Mesodermal cell (in vitro differentiated cells): Measurements from ENCODE around the gene ZNF282.
"Not testable (repeated sequence)": the region's sequence is repeated elsewhere in the genome, so short reads cannot be mapped to it uniquely, and the experiment has no call there.

ENCODE experiments used
- H3K27ac ChIP-seq: 2 replicates; pipeline ENCODE4 v1.7.0; 2013; ENCODE audit warnings: mild to moderate bottlenecking, low read depth, low read length, moderate library complexity; ENCODE audit not compliant: severe bottlenecking
- H3K36me3 ChIP-seq: 2 replicates; pipeline ENCODE4 v1.7.1; 2013; ENCODE audit warnings: mild to moderate bottlenecking, low read length, moderate library complexity; ENCODE audit not compliant: control insufficient read depth, insufficient read depth
- H3K4me1 ChIP-seq: one replicate; pipeline ENCODE4 v1.7.1; 2013; ENCODE audit warnings: mild to moderate bottlenecking, low read length; ENCODE audit not compliant: insufficient read depth, control insufficient read depth, poor library complexity, severe bottlenecking
- H3K4me3 ChIP-seq: 2 replicates; pipeline ENCODE4 v1.7.0; 2013; ENCODE audit warnings: low read length, control low read depth, mild to moderate bottlenecking; ENCODE audit not compliant: insufficient read depth, poor library complexity, severe bottlenecking; ENCODE audit errors: extremely low read depth
- H3K9me3 ChIP-seq: 2 replicates; pipeline ENCODE4 v1.7.1; 2013; ENCODE audit warnings: mild to moderate bottlenecking, low read length, moderate library complexity; ENCODE audit not compliant: control insufficient read depth
- WGBS, 2 experiments: methylation state at CpG; one replicate each; pipeline ENCODE4 v1.1.5; 2013; ENCODE audit warnings: missing lambda C conversion rate in 2 of 2; ENCODE audit not compliant: insufficient coverage in 2 of 2; 5-methylcytosine and 5-hydroxymethylcytosine counted together

The ZNF282 gene

DNA sequence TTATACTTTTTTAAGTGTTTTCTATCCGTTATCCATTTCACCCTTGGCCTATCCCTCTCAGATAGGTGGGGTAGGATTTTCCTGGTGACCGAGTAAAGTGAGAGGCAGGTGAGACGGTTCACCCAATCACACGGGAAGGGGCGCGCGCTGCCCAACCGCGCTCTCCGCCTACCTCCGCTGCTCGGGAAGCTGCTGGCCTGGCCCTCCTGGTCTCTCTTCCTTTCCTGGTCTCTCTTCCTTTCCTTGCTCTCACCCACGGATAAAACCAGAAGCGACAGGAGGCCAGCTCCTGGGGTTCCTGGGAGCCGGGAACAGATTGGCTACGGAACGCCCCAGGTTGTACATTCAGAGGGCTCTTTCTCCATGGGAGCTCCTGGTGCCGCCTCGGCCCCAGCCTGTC lies 29.8 kb downstream of the ZNF282 start:
- H3K27ac ChIP-seq = no peak overlapping the region
- peaks cover 45% of the 10 kb centered on the region for H3K36me3 ChIP-seq
- no peak overlapping the region for H3K4me3 ChIP-seq
- H3K9me3 ChIP-seq = no peaks in the 10 kb centered on the region
- peaks cover 8% of the 10 kb centered on the region for H3K4me1 ChIP-seq
- 92 to 97% methylated on average over 7 to 15 of the region's 19 CpGs for WGBS, 2 experiments

DNA sequence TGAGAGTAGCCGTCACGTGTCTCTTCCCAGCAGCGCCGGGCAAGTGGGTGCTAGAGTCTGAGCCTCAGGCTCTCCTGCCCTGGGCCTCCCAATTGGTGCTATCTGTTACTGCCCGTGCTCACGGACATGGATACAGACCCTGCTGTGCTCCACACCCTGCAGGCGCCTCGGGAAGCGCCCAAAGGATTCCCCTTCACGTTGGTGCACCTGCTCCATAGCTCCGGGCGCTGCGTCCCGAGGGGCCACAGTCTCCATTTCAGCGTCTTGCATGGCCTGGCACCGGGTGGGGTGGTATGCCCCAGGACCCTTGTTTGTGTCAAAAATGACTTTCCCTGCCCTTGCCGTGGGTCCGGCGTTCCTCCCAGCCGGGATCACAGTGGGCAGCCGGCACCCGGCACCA lies 30.3 kb downstream of the ZNF282 start:
- WGBS, 2 experiments = 96% methylated on average over 22 of the region's 22 CpGs
- Histone ChIP-seq H3K36me3 (peaks cover 40% of the 10 kb centered on the region), H3K4me1 (peaks cover 3% of the 10 kb centered on the region), H3K27ac (no peak overlapping the region), H3K4me3 (no peak overlapping the region), H3K9me3 (no peaks in the 10 kb centered on the region)

DNA sequence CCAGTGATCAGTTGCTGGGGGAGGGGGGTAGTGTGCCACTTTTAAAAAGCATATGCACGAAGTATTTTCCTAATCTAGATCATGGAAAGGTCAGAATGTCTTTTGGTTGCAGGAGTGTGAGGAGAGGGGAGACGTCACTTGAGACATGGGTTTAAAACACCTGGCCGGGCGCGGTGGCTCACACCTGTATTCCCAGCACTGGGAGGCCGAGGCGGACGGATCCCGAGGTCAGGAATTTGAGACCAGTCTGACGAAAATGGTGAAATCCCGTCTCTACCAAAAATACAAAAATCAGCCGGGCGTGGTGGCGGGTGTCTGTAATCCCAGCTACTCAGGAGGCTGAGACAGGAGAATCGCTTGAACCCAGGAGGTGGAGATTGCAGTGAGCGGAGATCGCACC lies 31.0 kb downstream of the ZNF282 start:
- peaks cover 33% of the 10 kb centered on the region for H3K36me3 ChIP-seq
- WGBS, 2 experiments = 94 to 98% methylated on average over 13 to 17 of the region's 17 CpGs
- not testable (repeated sequence) for H3K27ac ChIP-seq, H3K4me3 ChIP-seq, H3K4me1 ChIP-seq, H3K9me3 ChIP-seq

DNA sequence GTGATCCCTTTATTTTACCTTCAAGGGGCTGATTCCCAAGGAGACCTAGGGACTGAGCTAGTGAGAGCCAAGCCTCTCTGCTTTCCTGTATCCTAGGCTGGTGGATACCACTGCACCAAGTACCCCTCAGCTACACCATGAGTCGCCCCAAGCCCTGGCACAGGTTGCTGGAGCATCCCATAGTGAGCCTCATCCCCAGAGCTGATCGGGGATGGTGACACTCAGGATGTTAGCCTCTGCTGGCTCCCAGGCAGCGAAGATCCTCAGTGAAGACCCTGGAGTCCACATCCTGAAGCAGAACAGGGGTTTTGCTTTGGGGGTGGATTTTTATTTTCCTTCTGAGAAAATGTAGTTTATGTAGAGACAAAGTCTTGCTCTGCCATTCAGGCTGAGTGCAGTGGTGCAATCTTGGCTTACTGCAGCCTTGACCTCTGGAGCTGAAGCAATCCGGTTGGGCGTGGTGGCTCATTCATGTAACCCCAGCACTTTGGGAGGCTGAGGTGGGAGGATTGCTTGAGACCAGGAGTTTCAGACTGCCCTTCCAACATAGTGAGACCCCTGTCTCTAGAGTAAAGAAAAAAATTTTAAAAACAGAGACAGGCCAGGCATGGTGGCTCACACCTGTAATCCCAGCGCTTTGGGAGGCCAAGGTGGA lies 31.6 kb downstream of the ZNF282 start:
- H3K9me3 ChIP-seq = no peaks in the 10 kb centered on the region
- peaks cover 29% of the 10 kb centered on the region for H3K36me3 ChIP-seq
- 67 to 71% methylated on average over 5 to 6 of the region's 6 CpGs for WGBS, 2 experiments
- H3K4me1 ChIP-seq = no peaks in the 10 kb centered on the region
- H3K27ac ChIP-seq = no peak overlapping the region
- no peak overlapping the region for H3K4me3 ChIP-seq

DNA sequence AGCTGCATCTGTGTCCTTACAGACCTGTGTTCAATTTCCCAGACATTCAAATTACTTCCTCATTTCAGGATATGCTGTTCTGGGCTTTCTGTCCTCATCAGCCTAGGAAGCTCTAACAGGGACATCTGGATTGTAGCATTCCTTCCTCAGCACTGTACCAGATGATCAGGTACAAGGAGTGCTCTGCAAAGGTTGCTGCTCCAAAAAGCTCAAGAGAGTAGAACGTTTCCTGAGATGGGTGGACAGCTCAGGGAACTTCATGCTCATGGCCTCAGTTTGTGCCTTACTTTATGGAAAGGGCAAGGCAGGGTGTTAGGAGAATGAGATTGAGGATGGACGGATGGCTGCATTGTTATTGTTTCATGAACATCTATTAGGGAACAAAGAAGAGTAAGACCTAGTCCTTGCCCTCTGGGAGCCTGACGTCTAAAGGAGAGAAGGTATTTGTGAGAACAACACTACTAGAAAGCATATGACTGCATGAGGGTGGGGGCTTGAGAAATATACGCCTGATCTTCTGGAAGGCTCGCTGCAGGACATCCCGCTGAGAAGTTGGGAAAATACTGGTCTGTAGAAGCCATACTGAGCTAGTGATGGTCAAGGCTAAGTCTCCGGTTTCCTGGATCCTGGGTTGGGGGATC lies 33.6 kb downstream of the ZNF282 start:
- H3K4me3 ChIP-seq = no peak overlapping the region
- H3K9me3 ChIP-seq = no peaks in the 10 kb centered on the region
- peaks cover 19% of the 10 kb centered on the region for H3K36me3 ChIP-seq
- 67 to 74% methylated on average over 6 to 7 of the region's 7 CpGs for WGBS, 2 experiments
- H3K27ac ChIP-seq = no peak overlapping the region
- H3K4me1 ChIP-seq = no peaks in the 10 kb centered on the region

DNA sequence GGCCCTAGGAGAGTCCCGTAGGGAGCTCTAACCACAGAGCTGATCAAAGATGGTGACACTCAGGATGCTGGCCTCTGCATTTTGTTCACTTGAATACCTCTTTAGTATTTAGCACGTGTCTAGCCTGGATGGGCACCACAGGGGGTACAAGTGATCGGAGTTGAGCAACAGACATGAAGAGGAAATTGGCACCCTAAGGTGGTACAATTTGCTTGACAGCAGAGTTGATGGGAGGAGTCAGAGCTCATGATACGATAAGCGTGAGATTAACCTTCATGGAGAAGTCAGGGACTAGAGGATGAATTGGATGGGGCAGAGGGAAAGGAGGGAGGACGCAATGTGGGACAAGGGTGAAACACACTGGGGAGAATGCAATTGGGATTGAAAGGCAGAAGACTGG lies 34.2 kb downstream of the ZNF282 start:
- Histone ChIP-seq H3K4me3 (no peak overlapping the region), H3K36me3 (peaks cover 15% of the 10 kb centered on the region), H3K4me1 (no peaks in the 10 kb centered on the region), H3K9me3 (no peaks in the 10 kb centered on the region), H3K27ac (no peak overlapping the region)
- 73 to 83% methylated on average over 6 of the region's 6 CpGs for WGBS, 2 experiments

DNA sequence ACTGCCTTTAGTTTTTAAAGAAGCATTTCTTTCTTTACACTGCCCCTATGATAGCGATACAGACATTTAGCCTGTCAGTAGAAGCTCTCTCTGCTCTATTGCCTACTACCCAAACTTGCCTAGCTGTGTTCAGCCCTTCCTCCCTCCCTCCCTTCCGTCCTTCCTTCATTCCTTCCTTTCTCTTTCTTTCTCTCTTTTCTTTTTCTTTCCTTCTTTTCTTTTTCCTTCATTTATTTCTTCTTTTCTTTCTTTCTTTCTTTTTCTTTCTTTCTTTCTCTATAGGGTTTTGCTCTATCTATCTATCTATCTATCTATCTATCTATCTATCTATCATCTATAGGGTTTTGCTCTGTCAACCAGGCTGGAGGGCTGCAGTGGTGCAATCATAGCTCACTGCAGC lies 37.0 kb downstream of the ZNF282 start:
- Histone ChIP-seq H3K9me3 (no peaks in the 10 kb centered on the region), H3K36me3 (no peaks in the 10 kb centered on the region), H3K4me1 (no peaks in the 10 kb centered on the region), H3K27ac (no peak overlapping the region), H3K4me3 (no peak overlapping the region)
- WGBS, 2 experiments = 89 to 93% methylated on average over 2 of the region's 2 CpGs

DNA sequence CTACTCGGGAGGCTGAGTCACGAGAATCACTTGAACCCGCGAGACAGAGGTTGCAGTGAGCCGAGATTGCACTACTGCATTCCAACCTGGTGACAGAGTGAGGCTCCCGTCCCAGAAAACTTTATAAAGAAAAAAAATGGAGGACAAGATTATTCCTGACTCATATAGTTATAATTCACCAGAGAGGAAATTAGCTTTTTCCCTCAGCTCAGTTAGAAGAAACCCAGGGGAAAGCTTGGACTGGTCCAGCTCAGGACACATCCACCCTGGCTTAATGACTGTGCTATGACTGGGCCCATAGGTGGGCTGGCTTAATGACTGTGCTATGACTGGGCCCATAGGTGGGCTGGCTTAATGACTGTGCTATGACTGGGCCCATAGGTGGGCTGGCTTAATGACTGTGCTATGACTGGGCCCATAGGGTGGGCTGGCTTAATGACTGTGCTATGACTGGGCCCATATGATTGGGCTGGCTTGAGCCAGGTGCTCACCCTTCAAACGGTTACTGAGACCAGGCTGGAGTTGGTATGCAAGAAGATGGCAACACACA lies 38.4 kb downstream of the ZNF282 start:
- not testable (repeated sequence) for H3K4me1 ChIP-seq, H3K36me3 ChIP-seq, H3K9me3 ChIP-seq, H3K4me3 ChIP-seq, H3K27ac ChIP-seq
- WGBS, 2 experiments = 85 to 95% methylated on average over 5 of the region's 7 CpGs

DNA sequence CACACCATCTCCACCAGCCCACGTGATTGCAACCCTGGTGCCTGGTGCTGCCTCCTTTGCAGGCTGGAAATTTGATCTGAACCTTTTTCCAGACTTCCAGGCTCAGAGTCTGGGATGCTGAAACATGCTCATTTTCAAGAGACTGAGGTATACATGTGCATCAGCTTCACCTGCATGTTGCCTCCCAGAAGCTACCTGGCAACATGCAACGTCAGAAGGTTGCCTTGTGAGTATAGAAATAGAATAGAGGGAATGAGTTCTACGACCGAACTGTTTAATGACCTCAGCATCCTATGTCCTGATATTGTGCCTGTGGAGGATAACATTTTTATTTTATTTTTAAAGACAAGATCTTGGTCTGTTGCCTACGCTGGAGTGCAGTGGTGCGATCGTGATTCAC lies 42.2 kb downstream of the ZNF282 start:
- Histone ChIP-seq H3K27ac (no peak overlapping the region), H3K4me1 (peaks cover 4% of the 10 kb centered on the region), H3K9me3 (no peaks in the 10 kb centered on the region), H3K4me3 (no peak overlapping the region), H3K36me3 (peaks cover 4% of the 10 kb centered on the region)
- 33 to 82% methylated on average over 1 to 7 of the region's 7 CpGs for WGBS, 2 experiments

DNA sequence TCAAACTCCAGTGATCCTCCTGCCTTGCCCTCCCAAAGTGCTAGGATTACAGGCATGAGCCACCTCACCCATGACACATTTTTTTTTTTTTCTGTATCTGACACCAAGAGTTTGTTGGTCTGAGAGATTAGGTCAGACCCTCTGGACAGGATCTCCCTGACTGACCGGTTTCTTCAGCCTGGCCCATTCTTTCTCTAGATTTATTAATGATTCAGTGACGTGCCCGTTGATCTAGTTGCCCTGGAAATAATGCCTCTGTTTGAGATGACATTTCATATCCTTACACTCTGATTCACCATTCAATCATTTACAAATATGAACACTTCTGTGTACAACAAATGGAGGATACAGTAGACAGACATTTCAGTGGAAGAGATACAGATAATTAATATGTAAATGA lies 42.7 kb downstream of the ZNF282 start:
- peaks cover 4% of the 10 kb centered on the region for H3K36me3 ChIP-seq
- no peak overlapping the region for H3K4me3 ChIP-seq
- WGBS, 2 experiments = 92% methylated on average over 3 of the region's 3 CpGs; no CpG with 5 or more reads in 1 of the 2 experiments
- H3K4me1 ChIP-seq = peaks cover 4% of the 10 kb centered on the region
- H3K27ac ChIP-seq = no peak overlapping the region
- no peaks in the 10 kb centered on the region for H3K9me3 ChIP-seq
